ENCODE measurements around the gene CD1D.

CD1D gene

DNA sequence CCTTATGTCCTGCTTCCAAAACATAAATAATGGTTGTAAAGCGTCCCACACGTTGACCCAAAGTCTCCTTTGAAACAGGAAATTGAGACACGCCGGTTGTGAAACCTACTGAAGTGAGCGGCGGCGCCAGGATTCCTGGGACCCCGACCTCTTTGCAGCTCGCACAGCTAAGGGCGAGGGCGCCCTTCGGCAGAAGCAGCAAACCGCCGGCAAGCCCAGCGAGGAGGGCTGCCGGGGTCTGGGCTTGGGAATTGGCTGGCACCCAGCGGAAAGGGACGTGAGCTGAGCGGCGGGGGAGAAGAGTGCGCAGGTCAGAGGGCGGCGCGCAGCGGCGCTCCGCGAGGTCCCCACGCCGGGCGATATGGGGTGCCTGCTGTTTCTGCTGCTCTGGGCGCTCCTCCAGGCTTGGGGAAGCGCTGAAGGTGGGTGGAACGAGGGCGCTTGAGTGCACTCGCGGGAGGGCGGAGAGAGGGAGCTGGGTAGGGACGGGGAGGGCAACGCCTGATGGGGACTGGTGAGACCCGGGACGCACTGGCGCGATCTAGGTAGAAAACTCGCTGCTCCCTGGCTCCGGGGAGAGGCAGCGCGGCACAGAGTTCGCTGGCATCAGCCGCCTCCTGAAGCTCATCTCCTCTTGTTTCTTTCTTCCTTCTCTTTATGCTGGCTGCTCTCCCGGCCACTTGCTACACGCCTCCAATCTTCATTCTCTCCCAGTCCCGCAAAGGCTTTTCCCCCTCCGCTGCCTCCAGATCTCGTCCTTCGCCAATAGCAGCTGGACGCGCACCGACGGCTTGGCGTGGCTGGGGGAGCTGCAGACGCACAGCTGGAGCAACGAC, at the start of gene CD1D:
TSS of gene CD1D (plus strand) at position 155 of the 836 bp plus-strand sequence. CDS start at position 362, 207 bp downstream.
- FAIRE-seq = no peak
- DNase-seq (ENCODE audit: insufficient read length, low spot score) = no peak

DNA sequence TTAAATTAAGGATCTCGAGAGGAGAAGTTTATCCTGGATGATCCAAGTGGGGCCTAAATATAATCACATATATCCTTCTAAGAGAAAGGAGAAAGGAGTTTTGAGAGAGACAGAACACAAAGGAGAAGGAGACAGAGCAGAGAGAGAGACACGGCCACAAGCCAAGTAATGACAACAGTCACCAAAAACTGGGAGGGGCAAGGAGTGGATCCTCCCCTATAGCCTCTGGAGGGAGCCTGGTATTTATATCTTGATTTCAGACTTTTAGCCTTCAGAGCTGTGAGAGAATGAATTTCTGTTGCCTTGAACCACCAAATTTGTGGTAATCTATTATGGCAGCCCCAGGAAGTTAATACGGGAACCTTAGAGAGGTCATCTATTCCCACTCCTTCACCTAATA, 49.5 kb upstream of the CD1D start:
- TF ChIP-seq, protein P1, sequence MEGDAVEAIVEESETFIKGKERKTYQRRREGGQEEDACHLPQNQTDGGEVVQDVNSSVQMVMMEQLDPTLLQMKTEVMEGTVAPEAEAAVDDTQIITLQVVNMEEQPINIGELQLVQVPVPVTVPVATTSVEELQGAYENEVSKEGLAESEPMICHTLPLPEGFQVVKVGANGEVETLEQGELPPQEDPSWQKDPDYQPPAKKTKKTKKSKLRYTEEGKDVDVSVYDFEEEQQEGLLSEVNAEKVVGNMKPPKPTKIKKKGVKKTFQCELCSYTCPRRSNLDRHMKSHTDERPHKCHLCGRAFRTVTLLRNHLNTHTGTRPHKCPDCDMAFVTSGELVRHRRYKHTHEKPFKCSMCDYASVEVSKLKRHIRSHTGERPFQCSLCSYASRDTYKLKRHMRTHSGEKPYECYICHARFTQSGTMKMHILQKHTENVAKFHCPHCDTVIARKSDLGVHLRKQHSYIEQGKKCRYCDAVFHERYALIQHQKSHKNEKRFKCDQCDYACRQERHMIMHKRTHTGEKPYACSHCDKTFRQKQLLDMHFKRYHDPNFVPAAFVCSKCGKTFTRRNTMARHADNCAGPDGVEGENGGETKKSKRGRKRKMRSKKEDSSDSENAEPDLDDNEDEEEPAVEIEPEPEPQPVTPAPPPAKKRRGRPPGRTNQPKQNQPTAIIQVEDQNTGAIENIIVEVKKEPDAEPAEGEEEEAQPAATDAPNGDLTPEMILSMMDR (IDR thresholded peaks at IDR 0.05; ENCODE audit: insufficient read depth, missing control alignments) = no peak
- FAIRE-seq = no peak
- no peak for DNase-seq (ENCODE audit: insufficient read length, low spot score)

More for the DNA sequence above, at the start of gene CD1D:
- TF ChIP-seq, protein P1 (IDR thresholded peaks at IDR 0.05; ENCODE audit: insufficient read depth, missing control alignments) = no peak

DNA sequence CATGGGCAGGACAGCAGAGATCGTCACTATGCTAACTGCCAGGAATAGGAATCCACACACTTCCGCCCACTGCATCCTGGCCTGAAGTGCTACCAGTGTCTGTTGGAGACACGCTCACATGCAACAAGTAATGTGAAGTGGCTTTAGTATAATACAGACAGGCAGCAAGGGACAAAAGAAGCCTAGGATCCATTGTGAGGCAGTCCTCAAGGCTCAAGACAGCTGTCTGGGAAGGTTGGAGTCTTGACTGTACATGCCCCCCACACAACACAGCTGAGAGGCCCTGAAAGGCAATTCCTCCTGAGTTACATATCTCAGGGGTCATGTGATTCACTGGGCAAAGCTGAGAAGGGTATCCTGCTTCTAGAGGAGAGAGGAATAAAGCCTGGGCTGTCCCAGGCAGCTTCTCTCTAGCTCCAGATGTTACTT, 39.9 kb upstream of the CD1D start:
- FAIRE-seq (no peak), DNase-seq (ENCODE audit: insufficient read length, low spot score) (no peak)
- TF ChIP-seq, protein P1 (IDR thresholded peaks at IDR 0.05; ENCODE audit: insufficient read depth, missing control alignments) = no peak

DNA sequence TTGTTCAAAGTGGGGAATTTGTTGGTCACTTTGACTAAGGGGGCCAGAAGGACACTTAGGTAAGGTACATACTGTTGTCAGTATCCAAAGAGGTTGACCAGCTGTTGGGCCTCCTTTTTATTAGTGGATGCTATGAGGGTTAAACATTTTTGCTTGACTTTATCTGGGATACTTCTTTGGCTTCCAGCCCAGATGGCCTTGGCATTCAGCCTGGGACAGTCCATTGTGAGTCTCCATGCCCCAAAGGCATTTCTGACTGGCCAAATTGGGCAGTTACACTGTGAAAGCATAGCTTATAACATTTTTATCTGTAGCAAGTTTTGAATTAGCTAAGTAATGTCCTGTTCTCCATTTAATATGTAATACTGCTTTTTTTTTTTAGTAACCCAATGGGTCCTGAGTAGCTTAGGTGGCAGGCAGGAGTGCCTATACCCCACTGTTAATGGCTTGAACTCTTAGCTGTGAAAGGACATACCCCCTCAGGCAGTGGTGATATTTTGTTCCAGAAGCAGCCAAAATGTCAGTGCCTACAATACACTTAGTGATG, 35.4 kb upstream of the CD1D start:
- TF ChIP-seq, protein P1 (IDR thresholded peaks at IDR 0.05; ENCODE audit: insufficient read depth, missing control alignments) = no peak
- DNase-seq (ENCODE audit: insufficient read length, low spot score) = no peak
- FAIRE-seq = no peak

DNA sequence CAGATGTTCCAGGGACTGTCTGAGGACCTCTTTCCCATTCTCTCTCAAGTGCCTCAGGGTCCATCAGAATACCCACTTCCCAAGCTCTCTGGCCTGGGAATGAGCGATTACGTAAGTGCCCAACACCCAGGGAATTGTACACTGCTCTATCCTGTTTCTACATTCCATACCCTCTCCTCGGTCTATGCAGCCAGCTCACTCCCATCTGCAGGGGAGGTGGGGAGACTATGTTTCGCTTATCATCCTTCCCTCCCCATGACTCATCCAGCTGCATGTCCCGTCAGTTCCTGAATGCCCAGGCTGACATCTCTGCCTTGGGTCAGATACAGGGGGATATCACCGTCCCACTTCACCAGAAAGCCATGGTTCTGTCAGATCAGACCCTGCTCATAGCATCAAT, 34.5 kb upstream of the CD1D start:
- FAIRE-seq = no peak
- DNase-seq (ENCODE audit: insufficient read length, low spot score) = no peak
- TF ChIP-seq, protein P1 (IDR thresholded peaks at IDR 0.05; ENCODE audit: insufficient read depth, missing control alignments) = no peak

DNA sequence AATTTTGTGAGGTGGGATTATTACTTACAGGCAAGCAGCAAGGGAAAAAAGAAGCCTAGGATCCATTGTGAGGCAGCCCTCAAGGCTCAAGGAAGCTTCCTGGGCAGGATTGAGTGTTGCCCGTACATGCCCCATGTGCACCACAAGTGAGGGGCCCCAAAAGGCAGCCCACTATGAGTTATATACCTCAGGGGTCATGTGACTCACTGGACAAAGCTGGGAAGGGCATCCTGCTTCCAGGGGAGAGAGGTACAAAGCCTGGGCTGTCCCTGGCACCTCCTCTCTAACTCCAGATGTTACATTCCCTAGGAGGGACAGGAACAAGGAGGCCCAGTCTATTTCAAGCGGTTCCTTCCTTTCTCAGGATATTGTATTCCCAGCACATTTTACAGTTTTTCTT, 34.0 kb upstream of the CD1D start:
- FAIRE-seq = no peak
- TF ChIP-seq, protein P1 (IDR thresholded peaks at IDR 0.05; ENCODE audit: insufficient read depth, missing control alignments) = no peak
- DNase-seq (ENCODE audit: insufficient read length, low spot score) = no peak

DNA sequence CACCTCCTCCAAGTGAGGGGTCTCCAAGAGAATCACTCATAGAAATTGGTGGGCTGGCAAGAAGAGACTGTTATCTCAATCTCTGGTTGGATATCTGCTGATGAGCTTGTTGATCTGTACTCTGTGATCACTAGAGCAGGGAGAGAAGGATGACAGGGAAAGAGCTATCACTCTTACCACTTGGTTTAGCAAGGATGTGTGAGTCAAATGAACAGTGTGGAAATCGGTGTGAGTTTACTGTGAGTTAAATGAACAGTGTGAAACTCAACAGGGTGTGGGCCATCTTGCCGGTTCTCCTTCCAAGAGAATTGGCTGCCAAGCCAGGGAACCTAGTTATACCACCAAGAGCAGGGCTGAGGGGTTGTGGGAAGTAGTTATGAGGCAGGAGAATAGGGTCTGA, 33.3 kb upstream of the CD1D start:
- TF ChIP-seq, protein P1 (IDR thresholded peaks at IDR 0.05; ENCODE audit: insufficient read depth, missing control alignments) = no peak
- DNase-seq (ENCODE audit: insufficient read length, low spot score) = no peak
- FAIRE-seq = no peak
